Measurements from ENCODE around the gene ADRB2.

DNA sequence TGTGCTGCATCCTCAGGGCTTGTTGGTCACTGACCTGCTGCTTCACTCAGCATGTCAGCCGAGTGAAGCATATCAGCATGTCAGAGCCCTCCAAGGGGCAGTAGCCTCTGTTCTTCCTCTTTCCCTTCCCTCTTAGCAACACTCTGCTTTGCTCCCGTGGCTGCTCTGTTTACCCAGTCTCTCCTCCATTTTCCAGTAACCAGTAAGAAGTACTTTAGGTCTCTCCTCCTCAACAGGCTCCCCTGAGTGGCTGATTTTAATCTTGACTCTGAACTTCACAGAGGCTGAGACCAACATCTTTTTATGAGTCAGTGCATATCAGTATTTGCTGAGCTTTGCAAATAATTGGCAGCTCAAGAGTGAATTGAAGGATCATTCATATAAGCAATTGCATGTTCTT, 18.6 kb upstream of the ADRB2 start:
- TF ChIP-seq ZFP3 (CRISPR knock-in tag; IDR thresholded peaks at IDR 0.05) (no peak), ISL1 (CRISPR knock-in tag; IDR thresholded peaks at IDR 0.05) (no peak), TOX (CRISPR knock-in tag; IDR thresholded peaks at IDR 0.05; ENCODE audit: borderline replicate concordance) (no peak), OSR1 (CRISPR knock-in tag; IDR thresholded peaks at IDR 0.05) (no peak)
